HG02870 (cell line): ENCODE results near the gene CNOT6.

Experiments used
- ATAC-seq: cut with Tn5 transposase; IDR thresholded peaks from one replicate; pipeline ENCODE4 v1.9.1; 2021; ENCODE audit warnings: mild to moderate bottlenecking, moderate library complexity; ENCODE audit not compliant: unreplicated experiment

Gene CNOT6

GRCh38 chr5:180598797-180599589, 104.8 kb downstream of the CNOT6 start:
- ATAC-seq: no peak

- no peak for ATAC-seq
These were observed 105.4 kb downstream of the CNOT6 start for GRCh38 chr5:180599590-180599914.

- no peak for ATAC-seq
These were observed 105.9 kb downstream of the CNOT6 start for GRCh38 chr5:180599981-180600553.

- ATAC-seq: no peak
These were observed 106.4 kb downstream of the CNOT6 start for GRCh38 chr5:180600554-180601041.

- no peak for ATAC-seq
These were observed 107.7 kb downstream of the CNOT6 start for GRCh38 chr5:180601591-180602480.

GRCh38 chr5:180602481-180603075, 108.4 kb downstream of the CNOT6 start:
- ATAC-seq: no peak

GRCh38 chr5:180603076-180603594, 109.0 kb downstream of the CNOT6 start:
- ATAC-seq: no peak

- no peak for ATAC-seq
These were observed 110.1 kb downstream of the CNOT6 start for GRCh38 chr5:180604271-180604670.

GRCh38 chr5:180605554-180606214, 111.5 kb downstream of the CNOT6 start:
- no peak for ATAC-seq

- ATAC-seq: no peak
These were observed 112.1 kb downstream of the CNOT6 start for GRCh38 chr5:180606215-180606785.

GRCh38 chr5:180607861-180608571, 113.8 kb downstream of the CNOT6 start:
- ATAC-seq: no peak

- ATAC-seq: no peak
These were observed 114.6 kb downstream of the CNOT6 start for GRCh38 chr5:180608572-180609310.

- ATAC-seq: no peak
These were observed 115.2 kb downstream of the CNOT6 start for GRCh38 chr5:180609386-180609785.

GRCh38 chr5:180609817-180610550, 115.8 kb downstream of the CNOT6 start:
- no peak for ATAC-seq

GRCh38 chr5:180611140-180611850, 117.1 kb downstream of the CNOT6 start:
- no peak for ATAC-seq

- no peak for ATAC-seq
These were observed 118.5 kb downstream of the CNOT6 start for GRCh38 chr5:180612683-180613082.

GRCh38 chr5:180613188-180613813, 119.1 kb downstream of the CNOT6 start:
- no peak for ATAC-seq
